ENCODE measurements around the gene PALLD.

DNA sequence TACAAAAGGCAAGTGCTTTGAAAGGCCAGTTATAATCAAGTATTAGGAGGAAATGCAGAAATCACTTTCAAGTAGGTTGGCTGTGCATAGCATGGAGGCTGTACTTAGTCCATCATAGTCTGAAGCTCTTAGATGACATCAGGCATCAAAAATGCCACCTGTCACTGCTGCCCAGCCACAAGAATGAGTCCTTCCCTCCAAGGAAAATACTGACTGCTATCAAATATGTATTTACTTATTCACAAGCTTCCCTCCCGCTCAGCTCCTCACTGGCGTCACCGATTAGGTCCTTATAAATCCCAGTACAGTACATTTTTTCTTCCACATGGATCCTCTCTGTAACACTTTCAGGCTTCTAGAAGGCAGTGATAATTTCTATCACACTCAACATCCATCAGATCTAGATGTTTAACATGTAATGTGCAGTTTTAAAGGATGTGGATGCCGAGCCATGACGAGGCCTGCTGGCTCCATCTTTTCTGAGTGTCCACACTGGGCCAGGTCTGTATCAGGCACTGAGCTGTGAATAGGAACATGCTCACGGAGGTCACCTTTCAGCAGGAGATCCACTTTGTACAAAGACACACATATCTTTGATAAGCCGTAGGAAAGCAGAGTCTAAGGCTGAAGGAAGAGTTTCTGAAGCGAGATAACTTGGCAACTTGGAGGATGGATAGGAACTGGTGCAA lies 121.9 kb downstream of the PALLD start:
- TF ChIP-seq, protein P1, sequence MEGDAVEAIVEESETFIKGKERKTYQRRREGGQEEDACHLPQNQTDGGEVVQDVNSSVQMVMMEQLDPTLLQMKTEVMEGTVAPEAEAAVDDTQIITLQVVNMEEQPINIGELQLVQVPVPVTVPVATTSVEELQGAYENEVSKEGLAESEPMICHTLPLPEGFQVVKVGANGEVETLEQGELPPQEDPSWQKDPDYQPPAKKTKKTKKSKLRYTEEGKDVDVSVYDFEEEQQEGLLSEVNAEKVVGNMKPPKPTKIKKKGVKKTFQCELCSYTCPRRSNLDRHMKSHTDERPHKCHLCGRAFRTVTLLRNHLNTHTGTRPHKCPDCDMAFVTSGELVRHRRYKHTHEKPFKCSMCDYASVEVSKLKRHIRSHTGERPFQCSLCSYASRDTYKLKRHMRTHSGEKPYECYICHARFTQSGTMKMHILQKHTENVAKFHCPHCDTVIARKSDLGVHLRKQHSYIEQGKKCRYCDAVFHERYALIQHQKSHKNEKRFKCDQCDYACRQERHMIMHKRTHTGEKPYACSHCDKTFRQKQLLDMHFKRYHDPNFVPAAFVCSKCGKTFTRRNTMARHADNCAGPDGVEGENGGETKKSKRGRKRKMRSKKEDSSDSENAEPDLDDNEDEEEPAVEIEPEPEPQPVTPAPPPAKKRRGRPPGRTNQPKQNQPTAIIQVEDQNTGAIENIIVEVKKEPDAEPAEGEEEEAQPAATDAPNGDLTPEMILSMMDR (IDR thresholded peaks at IDR 0.05) = no peak
- TF ChIP-seq POLR2A (IDR thresholded peaks at IDR 0.05) = no peak

Measured in esophagus squamous epithelium (tissue), 4 donors.